Measurements from ENCODE around the gene CAPS. TPM values are rescaled to one million over a fixed set of nuclear protein-coding genes. Genes with fewer than 3 reads are reported as not detected.
A peak's percentile ranks its signal among the peaks of the same experiment; 100 is the strongest.
"Not testable (repeated sequence)": the region's sequence is repeated elsewhere in the genome, so short reads cannot be mapped to it uniquely, and the experiment has no call there.

The CAPS gene
- total RNA-seq, 1 donor: 18.1 TPM

GRCh38 chr19:5959260-5960004 is 45.4 kb downstream of the CAPS start:
- peaks cover 26% of the 10 kb centered on the region for H3K4me1 ChIP-seq (ENCODE audit: insufficient read depth, low read length)
- no peak overlapping the region for H3K4me3 ChIP-seq (ENCODE audit: insufficient read depth, low read length)
- H2AFZ ChIP-seq (ENCODE audit: low read length): no peak overlapping the region
- no peak overlapping the region for H3K27ac ChIP-seq (ENCODE audit: low read depth, low read length)
- H3K4me2 ChIP-seq (ENCODE audit: insufficient read depth, low read length): no peak overlapping the region
- H3K79me2 ChIP-seq (ENCODE audit: insufficient read depth, low read length): peaks cover 90% of the 10 kb centered on the region
- DNase-seq (ENCODE audit: insufficient read length, low spot score, missing footprints): peak; percentile 68
- TF ChIP-seq, protein P1, sequence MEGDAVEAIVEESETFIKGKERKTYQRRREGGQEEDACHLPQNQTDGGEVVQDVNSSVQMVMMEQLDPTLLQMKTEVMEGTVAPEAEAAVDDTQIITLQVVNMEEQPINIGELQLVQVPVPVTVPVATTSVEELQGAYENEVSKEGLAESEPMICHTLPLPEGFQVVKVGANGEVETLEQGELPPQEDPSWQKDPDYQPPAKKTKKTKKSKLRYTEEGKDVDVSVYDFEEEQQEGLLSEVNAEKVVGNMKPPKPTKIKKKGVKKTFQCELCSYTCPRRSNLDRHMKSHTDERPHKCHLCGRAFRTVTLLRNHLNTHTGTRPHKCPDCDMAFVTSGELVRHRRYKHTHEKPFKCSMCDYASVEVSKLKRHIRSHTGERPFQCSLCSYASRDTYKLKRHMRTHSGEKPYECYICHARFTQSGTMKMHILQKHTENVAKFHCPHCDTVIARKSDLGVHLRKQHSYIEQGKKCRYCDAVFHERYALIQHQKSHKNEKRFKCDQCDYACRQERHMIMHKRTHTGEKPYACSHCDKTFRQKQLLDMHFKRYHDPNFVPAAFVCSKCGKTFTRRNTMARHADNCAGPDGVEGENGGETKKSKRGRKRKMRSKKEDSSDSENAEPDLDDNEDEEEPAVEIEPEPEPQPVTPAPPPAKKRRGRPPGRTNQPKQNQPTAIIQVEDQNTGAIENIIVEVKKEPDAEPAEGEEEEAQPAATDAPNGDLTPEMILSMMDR (IDR thresholded peaks at IDR 0.05; ENCODE audit: extremely low read depth, low read depth, low read length): no peak
- no peaks in the 10 kb centered on the region for H3K27me3 ChIP-seq (ENCODE audit: insufficient read depth, low read length)
- peaks cover 89% of the 10 kb centered on the region for H4K20me1 ChIP-seq (ENCODE audit: insufficient read depth, low read length)
- no peaks in the 10 kb centered on the region for H3K9me3 ChIP-seq (ENCODE audit: low read depth, low read length)
- H3K36me3 ChIP-seq (ENCODE audit: insufficient read depth, low read length): peaks cover 5% of the 10 kb centered on the region

DNA sequence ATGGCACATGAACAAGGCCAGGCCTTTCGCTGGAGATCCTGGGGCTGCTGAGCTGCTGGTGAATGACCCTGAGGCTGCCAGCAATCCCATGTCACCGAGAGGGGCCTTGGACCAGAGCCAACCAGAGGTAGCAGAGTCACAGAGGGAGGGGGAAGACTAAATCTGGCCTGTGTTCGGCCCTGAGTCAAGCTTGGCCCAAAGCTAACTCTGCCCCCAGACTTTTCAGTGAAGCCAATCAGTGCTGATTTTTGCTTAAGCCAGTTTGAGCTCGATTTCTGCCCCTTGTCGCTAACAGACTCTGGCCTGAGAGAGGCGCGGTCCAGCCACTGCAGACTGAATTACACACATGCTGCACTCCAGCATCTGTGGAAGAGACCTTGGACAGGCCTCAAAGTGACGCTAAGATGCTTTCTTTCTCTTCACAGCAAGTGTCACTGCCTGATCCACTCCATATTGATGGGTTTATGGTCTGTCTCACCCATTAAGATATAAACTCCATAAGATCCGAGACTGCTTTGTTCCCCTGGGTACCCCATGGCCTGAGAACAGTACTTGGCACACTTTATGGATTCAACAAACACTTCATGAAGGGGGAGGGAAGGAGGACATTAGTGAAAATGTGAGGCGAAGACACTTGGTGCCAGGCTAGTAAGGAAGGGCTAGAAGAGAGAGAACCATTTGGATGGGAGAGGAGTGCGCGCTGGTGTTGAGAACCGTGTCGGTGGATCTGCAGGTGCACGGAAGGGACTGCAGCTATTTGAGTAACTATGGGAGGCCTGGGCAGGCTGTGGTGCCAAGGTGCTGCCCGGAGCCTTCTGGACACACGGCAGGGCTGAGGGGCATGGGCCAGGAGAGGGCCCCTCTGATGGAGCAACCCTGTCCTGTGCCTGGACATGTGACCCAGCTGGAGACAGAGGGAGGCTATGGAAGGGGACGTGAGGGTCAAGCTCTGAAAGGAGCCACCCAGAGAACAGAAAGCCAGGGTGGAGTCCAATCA is 46.2 kb downstream of the CAPS start:
- H3K9me3 ChIP-seq (ENCODE audit: low read depth, low read length): no peaks in the 10 kb centered on the region

GRCh38 chr19:5961641-5961968 is 47.6 kb downstream of the CAPS start:
- not testable (repeated sequence) for H3K9me3 ChIP-seq (ENCODE audit: low read depth, low read length); H3K36me3 ChIP-seq (ENCODE audit: insufficient read depth, low read length); DNase-seq (ENCODE audit: insufficient read length, low spot score, missing footprints); H3K4me3 ChIP-seq (ENCODE audit: insufficient read depth, low read length); H3K27me3 ChIP-seq (ENCODE audit: insufficient read depth, low read length); H3K4me2 ChIP-seq (ENCODE audit: insufficient read depth, low read length); H2AFZ ChIP-seq (ENCODE audit: low read length)
- H3K4me1 ChIP-seq (ENCODE audit: insufficient read depth, low read length): peaks cover 16% of the 10 kb centered on the region
- peak overlapping the region; percentile 47 for H3K27ac ChIP-seq (ENCODE audit: low read depth, low read length)
- H3K79me2 ChIP-seq (ENCODE audit: insufficient read depth, low read length): peaks cover 100% of the 10 kb centered on the region
- peaks cover 90% of the 10 kb centered on the region for H4K20me1 ChIP-seq (ENCODE audit: insufficient read depth, low read length)

More for the DNA sequence above, 46.2 kb downstream of the CAPS start:
- Histone ChIP-seq H3K4me2 (ENCODE audit: insufficient read depth, low read length) (no peak overlapping the region), H3K27me3 (ENCODE audit: insufficient read depth, low read length) (no peaks in the 10 kb centered on the region), H3K4me3 (ENCODE audit: insufficient read depth, low read length) (no peak overlapping the region), H3K79me2 (ENCODE audit: insufficient read depth, low read length) (peaks cover 97% of the 10 kb centered on the region), H3K4me1 (ENCODE audit: insufficient read depth, low read length) (peaks cover 18% of the 10 kb centered on the region), H3K27ac (ENCODE audit: low read depth, low read length) (no peak overlapping the region), H4K20me1 (ENCODE audit: insufficient read depth, low read length) (peaks cover 89% of the 10 kb centered on the region), H3K36me3 (ENCODE audit: insufficient read depth, low read length) (peaks cover 5% of the 10 kb centered on the region), H2AFZ (ENCODE audit: low read length) (no peak overlapping the region)
- DNase-seq (ENCODE audit: insufficient read length, low spot score, missing footprints): peak; percentile 60
- TF ChIP-seq, protein P1 (IDR thresholded peaks at IDR 0.05; ENCODE audit: extremely low read depth, low read depth, low read length): no peak

GRCh38 chr19:5961969-5962945 is 48.2 kb downstream of the CAPS start:
- peak overlapping the region; percentile 47 for H3K27ac ChIP-seq (ENCODE audit: low read depth, low read length)
- peaks cover 14% of the 10 kb centered on the region for H3K36me3 ChIP-seq (ENCODE audit: insufficient read depth, low read length)
- no peaks in the 10 kb centered on the region for H3K27me3 ChIP-seq (ENCODE audit: insufficient read depth, low read length)
- DNase-seq (ENCODE audit: insufficient read length, low spot score, missing footprints): peak; percentile 91
- TF ChIP-seq, protein P1 (IDR thresholded peaks at IDR 0.05; ENCODE audit: extremely low read depth, low read depth, low read length): no peak
- peaks cover 100% of the 10 kb centered on the region for H3K79me2 ChIP-seq (ENCODE audit: insufficient read depth, low read length)
- no peak overlapping the region for H3K4me3 ChIP-seq (ENCODE audit: insufficient read depth, low read length)
- peak overlapping the region; percentile 34 for H3K4me2 ChIP-seq (ENCODE audit: insufficient read depth, low read length)
- H3K9me3 ChIP-seq (ENCODE audit: low read depth, low read length): no peaks in the 10 kb centered on the region
- no peak overlapping the region for H2AFZ ChIP-seq (ENCODE audit: low read length)
- H3K4me1 ChIP-seq (ENCODE audit: insufficient read depth, low read length): peaks cover 13% of the 10 kb centered on the region
- peaks cover 90% of the 10 kb centered on the region for H4K20me1 ChIP-seq (ENCODE audit: insufficient read depth, low read length)

DNA sequence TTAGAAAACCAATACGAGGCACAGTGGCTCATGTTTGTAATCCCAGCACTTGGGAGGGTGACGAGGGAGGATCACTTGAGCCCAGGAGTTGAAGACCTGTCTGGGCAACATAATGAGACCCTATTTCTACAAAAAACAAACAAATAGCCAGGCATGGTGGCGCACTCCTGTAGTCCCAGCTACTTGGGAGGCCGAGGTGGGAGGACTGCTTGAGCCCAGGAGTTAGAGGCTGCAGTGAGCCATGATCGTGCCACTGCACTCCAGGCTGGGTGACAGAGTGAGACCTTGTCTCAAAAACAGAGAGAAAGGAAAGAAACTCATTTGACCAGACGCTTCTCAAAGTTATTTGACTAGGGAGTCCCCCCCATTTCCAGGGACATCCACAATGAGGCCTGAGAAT is 49.2 kb downstream of the CAPS start:
- H3K79me2 ChIP-seq (ENCODE audit: insufficient read depth, low read length): peaks cover 100% of the 10 kb centered on the region
- H3K36me3 ChIP-seq (ENCODE audit: insufficient read depth, low read length): peaks cover 10% of the 10 kb centered on the region
- H4K20me1 ChIP-seq (ENCODE audit: insufficient read depth, low read length): peaks cover 90% of the 10 kb centered on the region
- H3K4me1 ChIP-seq (ENCODE audit: insufficient read depth, low read length): peaks cover 16% of the 10 kb centered on the region
- H2AFZ ChIP-seq (ENCODE audit: low read length); H3K4me2 ChIP-seq (ENCODE audit: insufficient read depth, low read length); H3K27me3 ChIP-seq (ENCODE audit: insufficient read depth, low read length); H3K4me3 ChIP-seq (ENCODE audit: insufficient read depth, low read length); DNase-seq (ENCODE audit: insufficient read length, low spot score, missing footprints); H3K27ac ChIP-seq (ENCODE audit: low read depth, low read length); H3K9me3 ChIP-seq (ENCODE audit: low read depth, low read length): not testable (repeated sequence)
